ENCODE results near the gene MYO15B. TPM values are rescaled to one million over a fixed set of nuclear protein-coding genes. Genes with fewer than 3 reads are reported as not detected.

Gene MYO15B
- total RNA-seq, 1 experiment from 2014 or later, result 30.3 TPM

DNA sequence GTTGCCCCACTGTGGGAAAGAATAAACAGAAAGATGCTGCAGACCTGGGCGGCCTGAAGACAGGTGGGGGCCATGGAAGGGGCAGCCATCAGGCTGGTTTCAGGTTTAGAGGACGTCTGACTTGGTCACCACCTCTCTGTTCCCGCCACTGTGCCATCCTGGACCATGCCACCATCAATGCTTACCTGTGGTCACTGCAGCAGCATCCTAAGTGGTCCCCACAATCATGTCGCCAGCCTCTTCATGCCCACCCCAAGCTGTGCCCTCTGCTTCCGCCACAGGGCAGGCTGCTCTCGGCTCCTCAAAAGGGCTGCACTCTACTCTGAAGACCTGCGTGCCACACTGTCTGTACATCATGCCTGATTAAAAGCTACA, 56.0 kb downstream of the MYO15B start:
- ChIA-PET POLR2A (no interaction called here), CTCF (interaction anchor here (3.0 to 3.6 kb wide), 4 partner anchors 10 to 42 kb away, joined by 18 to 80 read pairs (median 24); partner anchors contain the start of gene SMIM5)
- peaks cover 45 to 80% of the 10 kb centered on the region in 2 experiments for H3K4me1 ChIP-seq (ENCODE audit: control insufficient read depth in 1 of 2, insufficient read depth in 2 of 2, low read length in 2 of 2)

More for the DNA sequence above, 56.0 kb downstream of the MYO15B start:
- RAD21 ChIA-PET (ENCODE audit: low non-redundant PET in 1 of 2, low total read pairs in 2 of 2, uncharacterized antibody in 2 of 2, unreplicated experiment in 2 of 2), result no interaction called here
- Histone ChIP-seq H2AFZ (ENCODE audit: low read depth, low read length, poor library complexity, severe bottlenecking) (no peak overlapping the region), H3K27me3 (ENCODE audit: insufficient read depth, low read length) (no peaks in the 10 kb centered on the region), H3K9ac (ENCODE audit: low read length) (peak overlapping the region; percentile 17; the same call in 1 of the 2 replicates), H4K20me1 (ENCODE audit: insufficient read depth) (no peaks in the 10 kb centered on the region), H3K9me3 (ENCODE audit: control insufficient read depth in 1 of 2, insufficient read depth in 1 of 2, low read depth in 1 of 2, low read length in 2 of 2) (no peaks in the 10 kb centered on the region), H3K79me2 (ENCODE audit: insufficient read depth, low read length) (no peaks in the 10 kb centered on the region), H3K27ac (ENCODE audit: low read depth, low read length) (no peak overlapping the region), H3K36me3 (ENCODE audit: control insufficient read depth in 1 of 2, insufficient read depth in 2 of 2, low read length in 2 of 2) (0 out of 4 replicates have a peak, but pooled peaks cover 0 to 2% of the 10 kb centered on the region in 2 experiments), H3K4me3 (replicated peaks in 1 of 2; ENCODE audit: low read depth in 1 of 2, low read length in 2 of 2) (no peak overlapping the region), H3K4me2 (ENCODE audit: low read length) (no peak overlapping the region), H3K9me2 (ENCODE audit: insufficient read depth) (no peaks in the 10 kb centered on the region)
- intact Hi-C loops (cut with micrococcal nuclease), result no loop called here
- DNase-seq (ENCODE audit: low read depth, low spot score) (no peak), ATAC-seq (no peak)
- TF ChIP-seq TCF7L2 (IDR thresholded peaks at IDR 0.05; ENCODE audit: borderline replicate concordance, extremely low read depth, insufficient read depth, insufficient read length), result no peak
- no peak for TF ChIP-seq SP1 (IDR thresholded peaks at IDR 0.05; ENCODE audit: low read depth)
- TF ChIP-seq, protein P1, sequence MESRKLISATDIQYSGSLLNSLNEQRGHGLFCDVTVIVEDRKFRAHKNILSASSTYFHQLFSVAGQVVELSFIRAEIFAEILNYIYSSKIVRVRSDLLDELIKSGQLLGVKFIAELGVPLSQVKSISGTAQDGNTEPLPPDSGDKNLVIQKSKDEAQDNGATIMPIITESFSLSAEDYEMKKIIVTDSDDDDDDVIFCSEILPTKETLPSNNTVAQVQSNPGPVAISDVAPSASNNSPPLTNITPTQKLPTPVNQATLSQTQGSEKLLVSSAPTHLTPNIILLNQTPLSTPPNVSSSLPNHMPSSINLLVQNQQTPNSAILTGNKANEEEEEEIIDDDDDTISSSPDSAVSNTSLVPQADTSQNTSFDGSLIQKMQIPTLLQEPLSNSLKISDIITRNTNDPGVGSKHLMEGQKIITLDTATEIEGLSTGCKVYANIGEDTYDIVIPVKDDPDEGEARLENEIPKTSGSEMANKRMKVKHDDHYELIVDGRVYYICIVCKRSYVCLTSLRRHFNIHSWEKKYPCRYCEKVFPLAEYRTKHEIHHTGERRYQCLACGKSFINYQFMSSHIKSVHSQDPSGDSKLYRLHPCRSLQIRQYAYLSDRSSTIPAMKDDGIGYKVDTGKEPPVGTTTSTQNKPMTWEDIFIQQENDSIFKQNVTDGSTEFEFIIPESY (IDR thresholded peaks at IDR 0.05; ENCODE audit: extremely low read depth, insufficient replicate concordance, low read length), result no peak
- TF ChIP-seq RAD21 (IDR thresholded peaks at IDR 0.05; ENCODE audit: low read depth), result no peak
- TF ChIP-seq SIN3A (IDR thresholded peaks at IDR 0.05; ENCODE audit: low read depth), result no peak
- TF ChIP-seq CBX3 (IDR thresholded peaks at IDR 0.05; ENCODE audit: low read depth), result no peak
- TF ChIP-seq SRF (IDR thresholded peaks at IDR 0.05; ENCODE audit: low read depth), result no peak
- TF ChIP-seq, protein P2, sequence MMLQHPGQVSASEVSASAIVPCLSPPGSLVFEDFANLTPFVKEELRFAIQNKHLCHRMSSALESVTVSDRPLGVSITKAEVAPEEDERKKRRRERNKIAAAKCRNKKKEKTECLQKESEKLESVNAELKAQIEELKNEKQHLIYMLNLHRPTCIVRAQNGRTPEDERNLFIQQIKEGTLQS (IDR thresholded peaks at IDR 0.05), result no peak
- TF ChIP-seq ZNF274 (IDR thresholded peaks at IDR 0.05; ENCODE audit: low read depth, low read length), result no peak
- TF ChIP-seq, protein P3, sequence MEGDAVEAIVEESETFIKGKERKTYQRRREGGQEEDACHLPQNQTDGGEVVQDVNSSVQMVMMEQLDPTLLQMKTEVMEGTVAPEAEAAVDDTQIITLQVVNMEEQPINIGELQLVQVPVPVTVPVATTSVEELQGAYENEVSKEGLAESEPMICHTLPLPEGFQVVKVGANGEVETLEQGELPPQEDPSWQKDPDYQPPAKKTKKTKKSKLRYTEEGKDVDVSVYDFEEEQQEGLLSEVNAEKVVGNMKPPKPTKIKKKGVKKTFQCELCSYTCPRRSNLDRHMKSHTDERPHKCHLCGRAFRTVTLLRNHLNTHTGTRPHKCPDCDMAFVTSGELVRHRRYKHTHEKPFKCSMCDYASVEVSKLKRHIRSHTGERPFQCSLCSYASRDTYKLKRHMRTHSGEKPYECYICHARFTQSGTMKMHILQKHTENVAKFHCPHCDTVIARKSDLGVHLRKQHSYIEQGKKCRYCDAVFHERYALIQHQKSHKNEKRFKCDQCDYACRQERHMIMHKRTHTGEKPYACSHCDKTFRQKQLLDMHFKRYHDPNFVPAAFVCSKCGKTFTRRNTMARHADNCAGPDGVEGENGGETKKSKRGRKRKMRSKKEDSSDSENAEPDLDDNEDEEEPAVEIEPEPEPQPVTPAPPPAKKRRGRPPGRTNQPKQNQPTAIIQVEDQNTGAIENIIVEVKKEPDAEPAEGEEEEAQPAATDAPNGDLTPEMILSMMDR (IDR thresholded peaks at IDR 0.05 in 2 of 3, conservative IDR thresholded peaks at IDR 0.05 in 1 of 3; ENCODE audit: borderline replicate concordance in 1 of 3, insufficient read depth in 1 of 3, low read depth in 2 of 3, low read length in 2 of 3), result no peak
- TF ChIP-seq POLR2A (IDR thresholded peaks at IDR 0.05; ENCODE audit: borderline replicate concordance, extremely low read depth, insufficient read depth, insufficient read length), result no peak
- no peak for TF ChIP-seq FOSL1 (IDR thresholded peaks at IDR 0.05; ENCODE audit: low read depth)
- TF ChIP-seq, protein P4, sequence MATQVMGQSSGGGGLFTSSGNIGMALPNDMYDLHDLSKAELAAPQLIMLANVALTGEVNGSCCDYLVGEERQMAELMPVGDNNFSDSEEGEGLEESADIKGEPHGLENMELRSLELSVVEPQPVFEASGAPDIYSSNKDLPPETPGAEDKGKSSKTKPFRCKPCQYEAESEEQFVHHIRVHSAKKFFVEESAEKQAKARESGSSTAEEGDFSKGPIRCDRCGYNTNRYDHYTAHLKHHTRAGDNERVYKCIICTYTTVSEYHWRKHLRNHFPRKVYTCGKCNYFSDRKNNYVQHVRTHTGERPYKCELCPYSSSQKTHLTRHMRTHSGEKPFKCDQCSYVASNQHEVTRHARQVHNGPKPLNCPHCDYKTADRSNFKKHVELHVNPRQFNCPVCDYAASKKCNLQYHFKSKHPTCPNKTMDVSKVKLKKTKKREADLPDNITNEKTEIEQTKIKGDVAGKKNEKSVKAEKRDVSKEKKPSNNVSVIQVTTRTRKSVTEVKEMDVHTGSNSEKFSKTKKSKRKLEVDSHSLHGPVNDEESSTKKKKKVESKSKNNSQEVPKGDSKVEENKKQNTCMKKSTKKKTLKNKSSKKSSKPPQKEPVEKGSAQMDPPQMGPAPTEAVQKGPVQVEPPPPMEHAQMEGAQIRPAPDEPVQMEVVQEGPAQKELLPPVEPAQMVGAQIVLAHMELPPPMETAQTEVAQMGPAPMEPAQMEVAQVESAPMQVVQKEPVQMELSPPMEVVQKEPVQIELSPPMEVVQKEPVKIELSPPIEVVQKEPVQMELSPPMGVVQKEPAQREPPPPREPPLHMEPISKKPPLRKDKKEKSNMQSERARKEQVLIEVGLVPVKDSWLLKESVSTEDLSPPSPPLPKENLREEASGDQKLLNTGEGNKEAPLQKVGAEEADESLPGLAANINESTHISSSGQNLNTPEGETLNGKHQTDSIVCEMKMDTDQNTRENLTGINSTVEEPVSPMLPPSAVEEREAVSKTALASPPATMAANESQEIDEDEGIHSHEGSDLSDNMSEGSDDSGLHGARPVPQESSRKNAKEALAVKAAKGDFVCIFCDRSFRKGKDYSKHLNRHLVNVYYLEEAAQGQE (IDR thresholded peaks at IDR 0.05; ENCODE audit: low read depth), result no peak
- no peak for TF ChIP-seq ZFX (IDR thresholded peaks at IDR 0.05)
- no peak for TF ChIP-seq EGR1 (IDR thresholded peaks at IDR 0.05; ENCODE audit: low read depth)
- TF ChIP-seq CEBPB (IDR thresholded peaks at IDR 0.05; ENCODE audit: low read depth), result no peak
- BruUV-seq (replicated peaks), result no TSS peak

Measured in HCT116 (cell line).